Liver (tissue), 3 donors: Measurements from ENCODE around the gene KRTAP5-4.

Experiments used
- ATF3 ChIP-seq: IDR thresholded peaks from 2 replicates; pipeline ENCODE4 v1.6.1; 2016; ENCODE audit warnings: antibody characterized with exemption
- CTCF ChIP-seq: fragments of 150-350 bp; IDR thresholded peaks from 2 replicates; pipeline ENCODE4 v1.5.1; 2017; ENCODE audit warnings: improper control_type of control experiment, low read depth, low read length; ENCODE audit not compliant: missing input control
- HNF4A ChIP-seq, 2 donors: conservative IDR thresholded peaks; 2 replicates each; pipeline ENCODE4 v1.6.1; 2016; ENCODE audit warnings: antibody characterized with exemption in 2 of 2, mild to moderate bottlenecking in 2 of 2
- JUND ChIP-seq, 2 donors: IDR thresholded peaks; 2 replicates each; pipeline ENCODE4 v1.6.1; 2016; ENCODE audit warnings: antibody characterized with exemption in 2 of 2
- RAD21 ChIP-seq, 2 donors: IDR thresholded peaks; 2 replicates each; pipeline ENCODE4 v1.6.1; 2016; ENCODE audit warnings: antibody characterized with exemption in 2 of 2, mild to moderate bottlenecking in 2 of 2
- REST ChIP-seq: IDR thresholded peaks from 2 replicates; pipeline ENCODE4 v1.6.1; 2016; ENCODE audit warnings: antibody characterized with exemption, mild to moderate bottlenecking
- TAF1 ChIP-seq: conservative IDR thresholded peaks from 2 replicates; pipeline ENCODE4 v1.6.1; 2016; ENCODE audit warnings: antibody characterized with exemption, mild to moderate bottlenecking
- YY1 ChIP-seq: IDR thresholded peaks from 2 replicates; pipeline ENCODE4 v1.6.1; 2016; ENCODE audit warnings: antibody characterized with exemption, mild to moderate bottlenecking
- ZBTB33 ChIP-seq: IDR thresholded peaks from 2 replicates; pipeline ENCODE4 v1.6.1; 2016; ENCODE audit warnings: antibody characterized with exemption
- donor health status: healthy.
- donor health status: healthy.

GRCh38 chr11:1589996-1590395, 31.9 kb downstream of the KRTAP5-4 start:
- TF ChIP-seq YY1 (no peak), JUND (IDR thresholded peaks at IDR 0.05) (no peak), CTCF (no peak), ZBTB33 (no peak), HNF4A (conservative IDR thresholded peaks at IDR 0.05) (no peak), ATF3 (no peak), REST (no peak), RAD21 (IDR thresholded peaks at IDR 0.05) (no peak), TAF1 (no peak)
